ENCODE results near the gene PML.

PML gene

GRCh38 chr15:73994413-73994883, at the start of gene PML:
Gene PML (plus strand): TSS chr15:73994716. CDS start chr15:73994813, 97 bp downstream.
- peak; percentile 87 for FAIRE-seq
- peak; percentile 88 for DNase-seq (ENCODE audit: low spot score)

- no peak for DNase-seq (ENCODE audit: low spot score)
- FAIRE-seq: no peak
Measured at GRCh38 chr15:73945130-73945508, 49.4 kb upstream of the PML start.

- DNase-seq (ENCODE audit: low spot score): no peak
- FAIRE-seq: no peak
Measured at GRCh38 chr15:73946046-73946721, 48.3 kb upstream of the PML start.

GRCh38 chr15:73946795-73947370, 47.6 kb upstream of the PML start:
- FAIRE-seq: no peak
- DNase-seq (ENCODE audit: low spot score): no peak

GRCh38 chr15:73947651-73948050, 46.9 kb upstream of the PML start:
- no peak for DNase-seq (ENCODE audit: low spot score)
- FAIRE-seq: no peak

GRCh38 chr15:73948396-73948795, 46.1 kb upstream of the PML start:
- FAIRE-seq (no peak), DNase-seq (ENCODE audit: low spot score) (no peak)

GRCh38 chr15:73948982-73949381, 45.5 kb upstream of the PML start:
- DNase-seq (ENCODE audit: low spot score) (no peak), FAIRE-seq (no peak)

- no peak for FAIRE-seq
Measured at GRCh38 chr15:73949496-73949895, 45.0 kb upstream of the PML start.

GRCh38 chr15:73950479-73950830, 44.1 kb upstream of the PML start:
- no peak for DNase-seq (ENCODE audit: low spot score)
- no peak for FAIRE-seq

More at GRCh38 chr15:73949496-73949895, 45.0 kb upstream of the PML start:
- no peak for DNase-seq (ENCODE audit: low spot score)

GRCh38 chr15:73950831-73951561, 43.5 kb upstream of the PML start:
- FAIRE-seq: peak; percentile 83
- DNase-seq (ENCODE audit: low spot score): peak; percentile 86

GRCh38 chr15:73951601-73952000, 42.9 kb upstream of the PML start:
- DNase-seq (ENCODE audit: low spot score) (no peak), FAIRE-seq (no peak)

GRCh38 chr15:73952171-73952912, 42.2 kb upstream of the PML start:
- no peak for FAIRE-seq
- DNase-seq (ENCODE audit: low spot score): no peak

- no peak for FAIRE-seq
- DNase-seq (ENCODE audit: low spot score): no peak
Measured at GRCh38 chr15:73952913-73953750, 41.4 kb upstream of the PML start.

- DNase-seq (ENCODE audit: low spot score) (no peak), FAIRE-seq (no peak)
Measured at GRCh38 chr15:73954188-73955145, 40.0 kb upstream of the PML start.

- no peak for FAIRE-seq
- no peak for DNase-seq (ENCODE audit: low spot score)
Measured at GRCh38 chr15:73955326-73955725, 39.2 kb upstream of the PML start.

GRCh38 chr15:73955861-73956742, 38.4 kb upstream of the PML start:
- no peak for DNase-seq (ENCODE audit: low spot score)
- FAIRE-seq: no peak

- FAIRE-seq (peak; percentile 94), DNase-seq (ENCODE audit: low spot score) (peak; percentile 96)
Measured at GRCh38 chr15:73956743-73957135, 37.8 kb upstream of the PML start.

GRCh38 chr15:73957276-73957675, 37.2 kb upstream of the PML start:
- no peak for FAIRE-seq
- DNase-seq (ENCODE audit: low spot score): peak; percentile 42

GRCh38 chr15:73957785-73958184, 36.7 kb upstream of the PML start:
- FAIRE-seq (no peak), DNase-seq (ENCODE audit: low spot score) (no peak)

Data from RCC 7860 (cell line).